Testis (tissue), 2 donors: ENCODE results near the gene TSHZ1.

ENCODE experiments used
- CTCF ChIP-seq, 3 experiments: fragments of 450-650 bp in 2 of 3; fragments of 200-600 bp in 1 of 3; sonication (generic) in 1 of 3; IDR thresholded peaks; one replicate each; pipeline ENCODE4 v1.5.1; 2016 to 2019; ENCODE audit warnings: antibody characterized with exemption in 3 of 3, mild to moderate bottlenecking in 2 of 3, moderate library complexity in 1 of 3
- POLR2A ChIP-seq: fragments of 450-650 bp; IDR thresholded peaks from one replicate; pipeline ENCODE4 v1.6.1; 2017; ENCODE audit warnings: antibody characterized with exemption, mild to moderate bottlenecking, moderate library complexity

GRCh38 chr18:75240433-75240832 lies 29.8 kb downstream of the TSHZ1 start:
- TF ChIP-seq CTCF (IDR thresholded peaks at IDR 0.05) (no peak), POLR2A (no peak)
